ENCODE results near the gene CCDC183. TPM values are rescaled to one million over a fixed set of nuclear protein-coding genes. Genes with fewer than 3 reads are reported as not detected.

CCDC183 gene
- 0.19 and 0.26 TPM in 2 replicates for total RNA-seq

DNA sequence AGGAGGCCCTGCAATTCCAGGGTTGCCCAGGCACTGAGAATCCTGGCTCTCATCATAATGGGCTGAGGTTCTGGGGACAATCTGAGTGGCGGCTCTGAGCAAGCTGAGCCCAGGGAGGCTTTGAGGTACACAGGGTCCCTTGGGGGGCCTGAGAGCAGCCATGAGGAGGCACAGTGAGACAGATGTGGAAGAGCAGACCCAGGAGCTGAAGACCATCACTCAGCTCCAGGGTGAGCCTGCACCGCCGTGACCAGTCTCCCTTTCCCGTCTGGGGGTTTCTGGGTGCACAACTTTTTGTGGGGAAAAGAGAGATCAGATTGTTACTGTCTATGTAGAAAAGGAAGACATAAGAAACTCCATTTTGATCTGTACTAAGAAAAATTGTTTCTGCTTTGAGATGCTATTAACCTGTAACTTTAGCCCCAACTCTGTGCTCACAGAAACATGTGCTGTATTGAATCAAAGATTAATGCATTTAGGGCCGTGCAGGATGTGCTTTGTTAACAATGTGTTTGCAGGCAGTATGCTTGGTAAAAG lies at the start of gene CCDC183:
CCDC183 (plus strand) TSS at position 101 of the 537 bp plus-strand sequence; CDS start at position 161, 60 bp downstream.

DNA sequence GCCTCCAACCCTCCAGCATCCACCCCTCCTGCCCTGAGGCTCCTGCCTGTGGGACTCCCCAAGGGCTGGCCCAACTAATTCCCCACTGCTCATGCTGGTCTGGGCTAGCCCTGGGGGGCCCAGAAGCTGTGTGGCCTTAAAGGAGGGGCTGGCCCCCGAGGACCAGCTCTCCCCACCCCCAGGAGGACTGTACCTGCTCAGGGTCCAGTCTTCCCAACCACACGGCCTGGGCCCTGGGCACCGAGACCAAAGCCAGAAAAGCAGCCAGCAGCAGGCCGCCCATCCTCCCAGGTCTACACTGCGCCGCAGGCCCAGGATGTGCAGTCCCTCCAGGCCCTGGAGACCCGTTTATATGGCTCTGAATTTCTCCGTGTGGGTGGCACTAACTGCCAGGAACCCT lies 47.9 kb upstream of the CCDC183 start, which contains the start of gene LCN6:
LCN6 (minus strand) TSS at position 325 of the 400 bp plus-strand sequence; CDS start at position 283, 42 bp downstream.

DNA sequence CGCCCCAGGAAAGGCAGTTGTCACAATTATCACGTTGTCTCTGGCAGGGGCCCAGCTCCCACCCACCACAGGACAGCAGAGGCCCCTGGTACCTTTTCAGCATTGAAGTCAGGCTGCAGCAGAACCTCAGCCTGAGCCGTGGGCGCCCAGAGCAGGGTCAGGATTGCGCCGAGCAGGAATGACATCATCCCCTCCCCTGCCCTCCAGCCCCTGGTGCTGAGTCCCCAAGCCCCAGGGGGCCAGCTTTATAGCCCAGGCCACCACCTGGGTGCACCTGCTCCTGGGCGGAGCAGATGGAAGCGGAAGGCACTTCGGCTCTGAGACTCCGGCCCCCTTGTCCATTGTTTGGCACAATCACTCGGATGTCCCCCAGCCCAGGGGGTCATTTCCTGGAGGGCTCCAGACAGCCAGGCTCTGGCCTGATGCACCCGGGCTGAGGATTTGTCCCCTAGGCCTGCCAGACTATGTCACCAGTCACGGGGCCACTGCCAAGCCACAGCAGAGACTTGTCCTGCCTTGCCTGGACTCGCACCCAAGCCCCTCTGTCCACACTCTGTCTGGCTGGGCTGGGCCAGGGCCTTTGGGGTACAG lies 31.7 kb upstream of the CCDC183 start, which contains the start of gene LCN15:
LCN15 (minus strand) TSS at position 218 of the 591 bp plus-strand sequence; CDS start at position 188, 30 bp downstream.

DNA sequence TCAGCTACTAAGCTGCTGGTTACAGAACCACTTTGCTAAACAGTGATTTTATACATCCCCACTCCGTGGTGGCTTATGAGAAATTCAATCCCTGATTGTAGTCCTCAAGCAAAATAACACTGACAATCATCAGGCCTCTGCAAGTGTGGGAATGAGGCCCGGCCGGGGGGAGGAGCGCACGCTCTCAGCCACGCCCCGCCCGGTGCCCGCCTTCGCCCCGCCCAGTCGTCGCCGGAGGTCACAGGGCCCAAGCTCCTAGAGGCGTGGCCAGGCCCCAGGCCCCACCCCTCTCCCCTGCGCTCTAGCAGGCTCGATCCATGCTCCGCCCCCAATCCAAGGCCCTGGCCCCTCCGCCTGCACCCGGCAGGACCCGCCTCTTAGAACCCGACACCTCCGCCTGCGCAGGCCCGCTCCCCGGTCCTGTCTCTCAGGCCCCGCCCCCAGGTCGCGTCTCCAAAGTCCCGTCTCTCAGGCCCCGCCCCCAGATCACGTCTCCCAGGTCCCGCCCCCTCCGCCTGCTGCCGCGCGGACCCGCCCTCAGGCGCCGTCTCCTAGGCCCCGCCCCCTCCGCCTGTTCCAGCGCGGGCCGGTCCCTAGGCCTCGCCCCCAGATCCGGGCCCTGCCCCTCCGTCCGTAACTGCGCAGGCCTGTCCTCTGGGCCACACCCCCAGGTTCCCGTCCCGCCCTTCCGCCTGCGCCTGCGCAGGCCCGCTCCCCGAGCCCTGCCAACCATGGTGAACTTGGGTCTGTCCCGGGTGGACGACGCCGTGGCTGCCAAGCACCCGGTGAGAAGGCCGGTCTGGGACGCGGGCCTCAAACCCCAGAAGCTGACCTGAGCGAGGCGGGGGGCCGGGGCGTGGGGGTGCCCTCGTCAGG lies 5.3 kb upstream of the CCDC183 start, which contains the start of gene TMEM141:
TMEM141 (plus strand) TSS at position 705 of the 876 bp plus-strand sequence; CDS start at position 732, 27 bp downstream.

DNA sequence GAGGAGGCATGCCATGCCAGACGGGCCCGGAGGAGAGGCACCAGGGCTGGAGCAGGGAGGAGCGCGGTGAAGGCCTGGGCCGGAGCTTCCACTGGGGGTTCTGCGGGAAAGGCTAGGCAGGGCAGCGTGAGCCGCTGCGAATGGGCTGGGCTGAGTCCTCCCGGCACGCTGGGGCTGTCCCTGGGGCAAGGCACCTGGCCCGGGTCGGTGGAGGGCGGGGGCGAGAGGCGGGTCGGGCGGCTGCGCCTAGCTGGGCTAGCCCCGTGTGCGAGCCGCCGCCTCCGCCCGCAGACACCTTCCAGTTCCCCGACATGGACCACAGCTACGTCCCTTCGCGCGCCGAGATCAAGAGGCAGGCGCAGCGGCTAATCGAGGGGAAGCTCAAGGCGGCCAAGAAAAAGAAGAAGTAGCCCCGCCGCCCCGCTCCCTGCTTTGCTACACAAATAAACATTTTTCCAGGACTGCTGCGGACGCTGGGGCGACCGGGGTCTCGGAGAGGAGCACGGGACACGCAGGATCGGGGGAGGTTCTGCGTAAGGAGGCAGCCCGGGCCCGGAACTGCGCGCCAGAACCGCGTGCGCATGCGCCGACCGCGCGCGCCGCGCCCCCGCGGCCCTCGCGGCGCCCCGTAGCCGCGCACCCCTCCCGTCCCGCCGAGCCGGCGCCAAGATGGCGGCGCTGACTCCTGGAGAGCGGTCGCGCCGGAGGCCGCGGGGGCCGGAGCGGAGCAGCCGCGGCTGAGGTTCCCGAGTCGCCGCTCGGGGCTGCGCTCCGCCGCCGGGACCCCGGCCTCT lies 11.3 kb downstream of the CCDC183 start, which contains the start of gene RABL6:
RABL6 (plus strand) TSS at position 668 of the 794 bp plus-strand sequence. CDS start 249 bp downstream, outside the sequence.

DNA sequence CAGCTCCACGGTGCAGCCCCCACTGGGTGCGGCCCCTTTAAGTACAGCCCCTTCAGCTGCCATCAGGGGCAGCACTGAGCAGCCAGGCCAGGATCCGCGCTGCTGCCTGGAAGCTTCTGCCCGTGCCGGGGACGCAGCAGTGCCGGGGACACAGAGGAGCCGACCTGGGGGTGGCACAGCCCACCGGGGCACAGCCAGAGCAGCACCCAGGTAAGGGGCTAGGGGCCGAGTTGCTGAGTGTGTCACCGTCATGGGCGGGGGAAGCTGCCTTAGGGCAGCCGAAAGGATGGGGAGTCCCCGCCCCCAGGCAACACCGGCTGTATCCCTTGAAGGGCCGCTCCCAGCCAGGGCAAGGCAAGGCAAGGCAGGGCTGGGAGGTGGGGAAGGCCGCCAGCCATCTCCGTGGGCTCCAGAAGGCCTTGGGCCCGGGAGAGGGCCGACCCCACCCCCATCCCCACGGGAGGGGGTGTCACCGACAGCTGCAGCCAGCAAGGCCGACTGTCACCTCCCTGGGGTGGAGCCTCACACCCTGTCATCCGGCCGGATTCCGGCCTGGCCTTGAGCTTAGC lies 46.3 kb downstream of the CCDC183 start, which contains the start of gene AJM1:
AJM1 (plus strand) TSS at position 99 of the 569 bp plus-strand sequence. CDS start 1,937 bp downstream, outside the sequence.

DNA sequence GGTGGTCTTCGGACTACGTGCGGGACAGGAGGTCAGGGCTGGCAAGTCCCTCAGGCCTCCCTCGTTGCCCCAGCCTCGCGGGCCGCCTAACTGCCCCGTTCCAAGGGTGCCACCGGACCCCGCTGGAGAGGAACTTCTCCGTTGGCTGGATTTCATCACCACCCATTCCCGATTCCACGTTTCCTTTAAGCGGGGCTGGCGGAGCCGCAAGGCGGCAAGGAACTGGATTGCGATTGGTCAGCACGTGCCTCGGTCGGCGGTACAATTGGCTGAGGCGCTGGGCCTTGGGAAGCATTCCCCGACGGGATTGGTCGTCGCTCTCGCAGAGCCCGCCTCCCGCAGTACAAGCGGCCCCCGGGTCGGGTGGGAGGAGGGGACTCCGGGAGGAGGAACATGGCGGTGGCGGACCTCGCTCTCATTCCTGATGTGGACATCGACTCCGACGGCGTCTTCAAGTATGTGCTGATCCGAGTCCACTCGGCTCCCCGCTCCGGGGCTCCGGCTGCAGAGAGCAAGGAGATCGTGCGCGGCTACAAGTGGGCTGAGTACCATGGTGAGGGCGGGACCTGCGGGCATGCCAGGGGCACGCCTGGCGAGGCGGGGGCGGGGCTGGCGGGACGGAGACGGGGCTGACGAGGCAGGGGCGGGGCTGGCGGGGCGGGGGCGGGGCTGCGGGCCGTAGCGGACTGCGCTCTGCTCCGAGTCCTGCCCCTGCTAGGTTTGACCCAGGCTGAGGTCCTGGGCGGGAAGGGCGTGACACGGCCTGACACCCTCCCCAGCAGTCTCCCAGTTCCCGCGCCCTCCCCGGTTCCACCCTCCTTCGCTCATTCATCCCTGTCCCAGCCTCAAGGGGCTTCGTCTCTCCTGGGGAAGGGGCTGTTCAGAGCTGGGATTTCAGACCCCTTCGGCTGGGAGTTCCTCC lies 53.2 kb downstream of the CCDC183 start, which contains the start of gene PHPT1:
PHPT1 (plus strand) TSS at position 372 of the 922 bp plus-strand sequence; CDS start at position 394, 22 bp downstream.

DNA sequence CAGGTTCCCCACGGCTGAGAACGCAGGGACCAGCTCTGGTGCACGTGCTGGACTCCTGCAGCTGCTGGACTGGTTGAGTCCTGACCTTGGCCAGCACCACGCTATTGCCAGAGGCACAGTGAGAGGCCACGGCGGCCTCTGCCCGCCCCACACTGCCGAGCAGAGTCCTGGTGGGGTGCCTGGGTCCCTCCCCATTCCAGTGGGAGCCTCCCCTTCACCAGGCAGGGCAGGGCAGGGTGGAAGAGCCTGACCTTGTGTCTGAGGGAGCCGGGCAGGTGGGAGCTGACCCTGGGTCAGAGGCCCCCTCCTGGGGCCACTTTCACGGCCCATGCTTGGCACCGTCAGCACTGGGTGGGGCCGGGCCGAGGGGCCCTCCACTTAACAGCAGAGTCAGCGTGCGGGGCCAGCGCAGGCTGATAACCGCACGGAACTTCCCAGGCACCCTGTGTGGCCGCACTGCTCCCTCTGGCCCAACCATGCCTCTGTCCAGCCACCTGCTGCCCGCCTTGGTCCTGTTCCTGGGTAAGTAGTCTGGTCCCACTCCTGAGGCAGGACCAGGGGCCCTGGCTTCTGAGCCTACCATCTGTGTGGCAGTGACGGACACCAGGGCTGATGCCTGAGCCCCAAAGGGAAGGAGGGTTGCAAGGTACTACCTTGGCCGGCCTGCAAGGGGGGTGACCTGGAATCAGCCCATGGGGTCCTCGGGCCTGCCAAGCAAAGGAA lies 56.0 kb downstream of the CCDC183 start, which contains the start of gene MAMDC4:
MAMDC4 (plus strand) TSS at position 406 of the 723 bp plus-strand sequence; CDS start at position 477, 71 bp downstream.

Other genes with a start within 250 kb of the CCDC183 start
- 15.5 and 15.7 TPM in 2 replicates for gene EGFL7, start 133.4 kb upstream of the CCDC183 start, total RNA-seq
- gene AGPAT2, start 108.9 kb upstream of the CCDC183 start, total RNA-seq, result 27.5 and 37.8 TPM in 2 replicates
- 1.4 and 2.6 TPM in 2 replicates for gene DIPK1B, start 83.8 kb upstream of the CCDC183 start, total RNA-seq
- not detected in 2 replicates for gene LCN10, start 53.4 kb upstream of the CCDC183 start, total RNA-seq
- not detected in 2 replicates for gene LCN6, start 47.8 kb upstream of the CCDC183 start, total RNA-seq
- not detected in 2 replicates for gene LCN8, start 38.1 kb upstream of the CCDC183 start, total RNA-seq
- not detected in 2 replicates for gene LCN15, start 31.8 kb upstream of the CCDC183 start, total RNA-seq
- 66.0 and 77.2 TPM in 2 replicates for gene TMEM141, start 5.0 kb upstream of the CCDC183 start, total RNA-seq
- gene RABL6, start 11.6 kb downstream of the CCDC183 start, total RNA-seq, result 57.2 and 62.2 TPM in 2 replicates
- gene AJM1, start 46.1 kb downstream of the CCDC183 start, total RNA-seq, result 1.1 TPM in 2 replicates
- 161 and 208 TPM in 2 replicates for gene PHPT1, start 53.1 kb downstream of the CCDC183 start, total RNA-seq
- gene MAMDC4, start 56.0 kb downstream of the CCDC183 start, total RNA-seq, result 0.40 and 0.68 TPM in 2 replicates
- 511 and 536 TPM in 2 replicates for gene EDF1, start 70.0 kb downstream of the CCDC183 start, total RNA-seq
- gene TRAF2, start 90.2 kb downstream of the CCDC183 start, total RNA-seq, result 6.6 and 11.6 TPM in 2 replicates
- gene FBXW5, start 148.4 kb downstream of the CCDC183 start, total RNA-seq, result 144 and 185 TPM in 2 replicates
- 0.13 and 0.44 TPM in 2 replicates for gene C8G, start 148.9 kb downstream of the CCDC183 start, total RNA-seq
- 0.26 and 0.37 TPM in 2 replicates for gene LCN12, start 155.9 kb downstream of the CCDC183 start, total RNA-seq
- 9.8 and 21.8 TPM in 2 replicates for gene PTGDS, start 181.2 kb downstream of the CCDC183 start, total RNA-seq
- gene LCNL1, start 186.7 kb downstream of the CCDC183 start, total RNA-seq, result 0.44 and 1.6 TPM in 2 replicates
- 11.6 and 15.6 TPM in 2 replicates for gene PAXX, start 196.1 kb downstream of the CCDC183 start, total RNA-seq
- gene CLIC3, start 200.2 kb downstream of the CCDC183 start, total RNA-seq, result 4.8 and 5.2 TPM in 2 replicates
- gene ABCA2, start 231.9 kb downstream of the CCDC183 start, total RNA-seq, result 33.4 and 40.3 TPM in 2 replicates
- not detected in 2 replicates for gene FUT7, start 235.8 kb downstream of the CCDC183 start, total RNA-seq
- gene NPDC1, start 249.8 kb downstream of the CCDC183 start, total RNA-seq, result 21.4 and 28.4 TPM in 2 replicates